Smooth muscle cell of the brain vasculature (primary cell): Measurements from ENCODE around the gene MYL3.
"Not testable (repeated sequence)": the region's sequence is repeated elsewhere in the genome, so short reads cannot be mapped to it uniquely, and the experiment has no call there.

Experiments
- DNase-seq: peaks from one replicate; pipeline ENCODE4 v3.0.0-alpha.2; 2012; ENCODE audit warnings: low read depth, low spot score

Gene MYL3

GRCh38 chr3:46863261-46863782, at the start of gene MYL3:
MYL3 (minus strand) TSS chr3:46863444; CDS start chr3:46863390, 54 bp downstream.
- no peak for DNase-seq

- DNase-seq, result no peak
These were observed 49.7 kb upstream of the MYL3 start for GRCh38 chr3:46912986-46913385.

GRCh38 chr3:46910914-46911313, 47.7 kb upstream of the MYL3 start:
- not testable (repeated sequence) for DNase-seq

GRCh38 chr3:46910166-46910760, 47.0 kb upstream of the MYL3 start:
- DNase-seq, result no peak

GRCh38 chr3:46909535-46910161, 46.4 kb upstream of the MYL3 start:
- peak; percentile 63 for DNase-seq

GRCh38 chr3:46908986-46909534, 45.8 kb upstream of the MYL3 start:
- DNase-seq, result no peak

GRCh38 chr3:46908294-46908985, 45.2 kb upstream of the MYL3 start:
- no peak for DNase-seq

- DNase-seq, result no peak
These were observed 44.7 kb upstream of the MYL3 start for GRCh38 chr3:46907960-46908293.

GRCh38 chr3:46907271-46907670, 44.0 kb upstream of the MYL3 start:
- no peak for DNase-seq

GRCh38 chr3:46906471-46907058, 43.3 kb upstream of the MYL3 start:
- DNase-seq, result no peak

- no peak for DNase-seq
These were observed 42.6 kb upstream of the MYL3 start for GRCh38 chr3:46905661-46906451.

- DNase-seq, result no peak
These were observed 41.9 kb upstream of the MYL3 start for GRCh38 chr3:46905213-46905560.

- no peak for DNase-seq
These were observed 41.3 kb upstream of the MYL3 start for GRCh38 chr3:46904303-46905212.

- no peak for DNase-seq
These were observed 40.4 kb upstream of the MYL3 start for GRCh38 chr3:46903341-46904302.

GRCh38 chr3:46902188-46902631, 39.0 kb upstream of the MYL3 start:
- DNase-seq, result no peak

GRCh38 chr3:46901591-46902187, 38.4 kb upstream of the MYL3 start:
- DNase-seq, result no peak

- no peak for DNase-seq
These were observed 37.8 kb upstream of the MYL3 start for GRCh38 chr3:46901061-46901460.

- DNase-seq, result no peak
These were observed 37.1 kb upstream of the MYL3 start for GRCh38 chr3:46900356-46900755.

GRCh38 chr3:46900007-46900292, 36.7 kb upstream of the MYL3 start:
- DNase-seq, result no peak
